Ishikawa (cell line): Measurements from ENCODE around the gene PRICKLE3.

Source experiments
- EP300 ChIP-seq: IDR thresholded peaks from 2 replicates; pipeline ENCODE4 v1.6.1; 2012; ENCODE audit warnings: borderline replicate concordance
- FOXM1 ChIP-seq: IDR thresholded peaks from 2 replicates; pipeline ENCODE4 v1.6.1; 2012; ENCODE audit warnings: low read depth, borderline replicate concordance
- MAX ChIP-seq: IDR thresholded peaks from 2 replicates; pipeline ENCODE4 v1.6.1; 2012
- RAD21 ChIP-seq: IDR thresholded peaks from 2 replicates; pipeline ENCODE4 v1.6.1; 2012; ENCODE audit warnings: low read depth
- TEAD4 ChIP-seq: IDR thresholded peaks from 2 replicates; pipeline ENCODE4 v1.6.1; 2012
- USF1 ChIP-seq: IDR thresholded peaks from 2 replicates; pipeline ENCODE4 v1.6.1; 2012
- ZBTB7A ChIP-seq: IDR thresholded peaks from 2 replicates; pipeline ENCODE4 v1.6.1; 2012; ENCODE audit warnings: low read depth

- TF ChIP-seq USF1 (no peak), FOXM1 (no peak), RAD21 (no peak), MAX (no peak), TEAD4 (no peak), ZBTB7A (no peak), EP300 (no peak)
These were observed 28.9 kb upstream of the PRICKLE3 start for GRCh38 chrX:49214996-49215526.
